ENCODE results near the gene STK32C.

GRCh38 chr10:132207536-132208461, 100.0 kb downstream of the STK32C start:
- no peak for TF ChIP-seq CTCF (conservative IDR thresholded peaks at IDR 0.05; ENCODE audit: low read depth, low read length)
- no peak for TF ChIP-seq EZH2 (IDR thresholded peaks at IDR 0.05; ENCODE audit: borderline replicate concordance, low read depth, low read length, poor library complexity, severe bottlenecking)

Measured in A673 (cell line).